DLD1 (cell line): ENCODE measurements around the gene AMACR.

Experiments
- in situ Hi-C: cut with HindIII; loops from 2 replicates; pipeline ENCODE4 v1.10.0; 2017; ENCODE audit warnings: low sequenced_read_pairs

Gene AMACR

GRCh38 chr5:34007621-34008600 lies at the start of gene AMACR:
Gene AMACR, minus strand, starts transcription at chr5:34008050. Its CDS starts 31 bp downstream, at chr5:34008019.
- in situ Hi-C loops = no loop called here

GRCh38 chr5:34057569-34057968 lies 49.7 kb upstream of the AMACR start:
- in situ Hi-C loops = no loop called here

- in situ Hi-C loops = no loop called here
These were observed 49.3 kb upstream of the AMACR start for GRCh38 chr5:34057118-34057517.

GRCh38 chr5:34055667-34056066 lies 47.8 kb upstream of the AMACR start:
- in situ Hi-C loops = no loop called here

- in situ Hi-C loops = no loop called here
These were observed 46.5 kb upstream of the AMACR start for GRCh38 chr5:34054400-34054729.

- in situ Hi-C loops = no loop called here
These were observed 45.9 kb upstream of the AMACR start for GRCh38 chr5:34053571-34054399.

- in situ Hi-C loops = no loop called here
These were observed 45.3 kb upstream of the AMACR start for GRCh38 chr5:34053133-34053532.

- in situ Hi-C loops = no loop called here
These were observed 43.6 kb upstream of the AMACR start for GRCh38 chr5:34051374-34051980.

- in situ Hi-C loops = no loop called here
These were observed 40.1 kb upstream of the AMACR start for GRCh38 chr5:34047774-34048572.

GRCh38 chr5:34047143-34047542 lies 39.3 kb upstream of the AMACR start:
- in situ Hi-C loops = no loop called here

GRCh38 chr5:34045996-34046395 lies 38.1 kb upstream of the AMACR start:
- in situ Hi-C loops = no loop called here

- in situ Hi-C loops = no loop called here
These were observed 37.2 kb upstream of the AMACR start for GRCh38 chr5:34045023-34045422.

- in situ Hi-C loops = no loop called here
These were observed 35.4 kb upstream of the AMACR start, which contains the start of gene C1QTNF3 for GRCh38 chr5:34043099-34043876. Gene C1QTNF3, minus strand, starts transcription at chr5:34043213. Its CDS starts 88 bp downstream, at chr5:34043125.

GRCh38 chr5:34042321-34042720 lies 34.5 kb upstream of the AMACR start:
- in situ Hi-C loops = no loop called here

GRCh38 chr5:34041247-34041972 lies 33.6 kb upstream of the AMACR start:
- in situ Hi-C loops = no loop called here

- in situ Hi-C loops = no loop called here
These were observed 32.6 kb upstream of the AMACR start for GRCh38 chr5:34040472-34040871.

GRCh38 chr5:34039398-34040157 lies 31.7 kb upstream of the AMACR start:
- in situ Hi-C loops = no loop called here

- in situ Hi-C loops = no loop called here
These were observed 31.0 kb upstream of the AMACR start for GRCh38 chr5:34038838-34039237.
